CD4-positive, alpha-beta T cell treated with Interleukin-6 for 4 hours (primary cell): ENCODE data around the gene SHC1.

Experiments
- DNase-seq: peaks from one replicate; pipeline ENCODE4 v3.0.0-alpha.2; 2020; ENCODE audit warnings: mixed read lengths

Gene SHC1

GRCh38 chr1:154972213-154972516 lies 1.6 kb upstream of the SHC1 start:
- no peak for DNase-seq

GRCh38 chr1:154971341-154971998 lies 923 bp upstream of the SHC1 start:
- DNase-seq, result no peak

- no peak for DNase-seq
Measured at GRCh38 chr1:154969860-154970452, 591 bp downstream of the SHC1 start.

GRCh38 chr1:154969246-154969645 lies 1.3 kb downstream of the SHC1 start:
- no peak for DNase-seq

- DNase-seq, result no peak
Measured at GRCh38 chr1:154968731-154969130, 1.8 kb downstream of the SHC1 start.

- DNase-seq, result no peak
Measured at GRCh38 chr1:154967331-154967950, 3.1 kb downstream of the SHC1 start.

GRCh38 chr1:154966111-154966510 lies 4.4 kb downstream of the SHC1 start:
- DNase-seq, result no peak

GRCh38 chr1:154964359-154964758 lies 6.2 kb downstream of the SHC1 start:
- no peak for DNase-seq

GRCh38 chr1:154963643-154964042 lies 6.9 kb downstream of the SHC1 start:
- DNase-seq, result no peak

- no peak for DNase-seq
Measured at GRCh38 chr1:154962795-154963330, 7.7 kb downstream of the SHC1 start.

GRCh38 chr1:154962156-154962749 lies 8.3 kb downstream of the SHC1 start:
- DNase-seq, result no peak

GRCh38 chr1:154961207-154962155 lies 9.1 kb downstream of the SHC1 start, which contains the start of gene PYGO2:
PYGO2 (minus strand) TSS chr1:154961782; CDS start chr1:154961576, 206 bp downstream.
- DNase-seq, result peak; percentile 84

- DNase-seq, result no peak
Measured at GRCh38 chr1:154960446-154961136, 10.0 kb downstream of the SHC1 start.

- no peak for DNase-seq
Measured at GRCh38 chr1:154959426-154959780, 11.1 kb downstream of the SHC1 start.

- no peak for DNase-seq
Measured at GRCh38 chr1:154958681-154959425, 11.7 kb downstream of the SHC1 start.

GRCh38 chr1:154958036-154958435 lies 12.5 kb downstream of the SHC1 start:
- DNase-seq, result no peak

- no peak for DNase-seq
Measured at GRCh38 chr1:154957091-154957657, 13.4 kb downstream of the SHC1 start.

- DNase-seq, result no peak
Measured at GRCh38 chr1:154956544-154956941, 14.0 kb downstream of the SHC1 start.

- DNase-seq, result peak; percentile 85
Measured at GRCh38 chr1:154955718-154956543, 14.6 kb downstream of the SHC1 start, which contains the start of gene PBXIP1. PBXIP1 (minus strand) TSS chr1:154956099; CDS start chr1:154953721, 2,378 bp downstream.
